ENCODE results near the gene CLOCK. TPM values are rescaled to one million over a fixed set of nuclear protein-coding genes. Genes with fewer than 3 reads are reported as not detected.
A peak's percentile ranks its signal among the peaks of the same experiment; 100 is the strongest.

The CLOCK gene
- total and polyA plus RNA-seq, 2 of the 13 experiments (the other 11 are each of a cell fraction or from before 2014, with no cell fraction given), result 8.8 to 13.5 TPM

DNA sequence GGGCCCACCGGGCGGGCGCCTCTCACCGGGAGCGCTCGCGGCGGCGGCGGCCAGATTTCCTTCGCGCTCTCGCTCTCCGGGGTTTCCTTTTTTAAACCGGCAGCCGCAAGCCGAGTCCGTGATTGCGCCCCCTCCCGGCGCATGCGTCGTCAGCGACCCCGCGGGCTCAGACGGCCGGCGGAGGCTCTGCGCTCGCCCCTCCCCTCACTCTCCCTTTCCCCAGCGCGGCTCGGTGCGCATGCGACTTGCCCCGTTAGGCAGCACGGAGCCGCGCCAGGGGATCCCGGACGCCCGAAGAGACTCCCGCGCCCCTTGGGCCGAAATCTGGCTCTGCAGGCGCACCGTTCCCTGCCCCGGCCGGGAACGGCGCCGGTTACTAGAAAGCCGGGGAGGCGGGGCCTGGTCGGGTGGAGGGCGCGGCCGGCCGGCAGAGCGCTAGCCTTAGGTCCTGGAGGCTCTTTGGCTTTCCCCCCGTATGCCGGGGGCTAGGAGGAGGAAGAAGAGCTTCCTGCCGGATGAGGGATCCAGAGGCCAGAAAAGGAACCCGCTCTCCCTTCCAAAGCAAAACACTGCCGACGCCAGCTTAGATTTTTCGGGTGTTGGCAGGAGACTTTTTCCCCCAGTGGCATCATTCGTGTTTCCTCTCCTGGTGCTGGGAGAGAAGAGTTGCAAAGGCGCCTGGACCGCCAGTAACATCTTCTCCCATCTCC, at the start of gene CLOCK (continued):
- TF ChIP-seq MEIS2 (CRISPR knock-in tag; IDR thresholded peaks at IDR 0.05) (peak; percentile 58; the same call in 1 of the 2 replicates), KAT8 (CRISPR knock-in tag; IDR thresholded peaks at IDR 0.05) (peak; percentile 50), ZNF230 (CRISPR knock-in tag; IDR thresholded peaks at IDR 0.05) (0 out of 2 replicates have a peak, but pooled peaks have one; percentile 31), NR2F6 (IDR thresholded peaks at IDR 0.05) (no peak), NR2F6 (CRISPR knock-in tag; IDR thresholded peaks at IDR 0.05) (0 out of 2 replicates have a peak, but pooled peaks have one; percentile 11), HNRNPH1 (optimal IDR thresholded peaks at IDR 0.05; ENCODE audit: low read depth, low read length) (no peak), ZNF788 (CRISPR knock-in tag; IDR thresholded peaks at IDR 0.05; ENCODE audit: borderline replicate concordance) (peak; percentile 54; the same call in 1 of the 2 replicates), KDM5B (CRISPR knock-in tag; IDR thresholded peaks at IDR 0.05; ENCODE audit: borderline replicate concordance) (peak; percentile 54; the same call in 1 of the 2 replicates), HDAC2 (CRISPR knock-in tag; IDR thresholded peaks at IDR 0.05) (peak; percentile 49; the same call in 1 of the 2 replicates), RARG (CRISPR knock-in tag; IDR thresholded peaks at IDR 0.05; ENCODE audit: low read depth) (0 out of 2 replicates have a peak, but pooled peaks have one; percentile 74), SPEN (CRISPR knock-in tag; IDR thresholded peaks at IDR 0.05; ENCODE audit: low read depth) (peak; percentile 55), DNMT1 (CRISPR knock-in tag; IDR thresholded peaks at IDR 0.05) (peak; percentile 75; the same call in 1 of the 2 replicates), ATF7-NPFF (CRISPR knock-in tag; IDR thresholded peaks at IDR 0.05; ENCODE audit: low read depth) (peak; percentile 50; the same call in 1 of the 2 replicates), FLYWCH1 (CRISPR knock-in tag; IDR thresholded peaks at IDR 0.05) (no peak), ZNF562 (CRISPR knock-in tag; IDR thresholded peaks at IDR 0.05; ENCODE audit: borderline replicate concordance) (no peak), FOSL2 (CRISPR knock-in tag; IDR thresholded peaks at IDR 0.05) (peak; percentile 17; the same call in 1 of the 2 replicates), GFI1 (CRISPR knock-in tag; IDR thresholded peaks at IDR 0.05; ENCODE audit: borderline replicate concordance) (peak; percentile 75), YY1 (IDR thresholded peaks at IDR 0.05; ENCODE audit: insufficient read depth, insufficient replicate concordance, low read depth, low read length) (peak; percentile 25), BRCA1 (CRISPR knock-in tag; IDR thresholded peaks at IDR 0.05) (0 out of 2 replicates have a peak, but pooled peaks have one; percentile 36), TSC22D2 (CRISPR knock-in tag; IDR thresholded peaks at IDR 0.05; ENCODE audit: borderline replicate concordance) (0 out of 2 replicates have a peak, but pooled peaks have one; percentile 14), ZNF329 (CRISPR knock-in tag; IDR thresholded peaks at IDR 0.05; ENCODE audit: low read depth) (no peak), ZFP37 (CRISPR knock-in tag; IDR thresholded peaks at IDR 0.05; ENCODE audit: borderline replicate concordance) (peak; percentile 18; the same call in 1 of the 2 replicates), GATAD2A (CRISPR knock-in tag; IDR thresholded peaks at IDR 0.05) (peak; percentile 9; the same call in 1 of the 2 replicates)
- TF ChIP-seq, protein P1, sequence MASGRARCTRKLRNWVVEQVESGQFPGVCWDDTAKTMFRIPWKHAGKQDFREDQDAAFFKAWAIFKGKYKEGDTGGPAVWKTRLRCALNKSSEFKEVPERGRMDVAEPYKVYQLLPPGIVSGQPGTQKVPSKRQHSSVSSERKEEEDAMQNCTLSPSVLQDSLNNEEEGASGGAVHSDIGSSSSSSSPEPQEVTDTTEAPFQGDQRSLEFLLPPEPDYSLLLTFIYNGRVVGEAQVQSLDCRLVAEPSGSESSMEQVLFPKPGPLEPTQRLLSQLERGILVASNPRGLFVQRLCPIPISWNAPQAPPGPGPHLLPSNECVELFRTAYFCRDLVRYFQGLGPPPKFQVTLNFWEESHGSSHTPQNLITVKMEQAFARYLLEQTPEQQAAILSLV (CRISPR knock-in tag; IDR thresholded peaks at IDR 0.05; ENCODE audit: borderline replicate concordance), result peak; percentile 59; the same call in 1 of the 2 replicates
- TF ChIP-seq, protein P2, sequence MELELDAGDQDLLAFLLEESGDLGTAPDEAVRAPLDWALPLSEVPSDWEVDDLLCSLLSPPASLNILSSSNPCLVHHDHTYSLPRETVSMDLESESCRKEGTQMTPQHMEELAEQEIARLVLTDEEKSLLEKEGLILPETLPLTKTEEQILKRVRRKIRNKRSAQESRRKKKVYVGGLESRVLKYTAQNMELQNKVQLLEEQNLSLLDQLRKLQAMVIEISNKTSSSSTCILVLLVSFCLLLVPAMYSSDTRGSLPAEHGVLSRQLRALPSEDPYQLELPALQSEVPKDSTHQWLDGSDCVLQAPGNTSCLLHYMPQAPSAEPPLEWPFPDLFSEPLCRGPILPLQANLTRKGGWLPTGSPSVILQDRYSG (CRISPR knock-in tag; IDR thresholded peaks at IDR 0.05), result no peak; the same call in 1 of the 2 replicates
- TF ChIP-seq, protein P3, sequence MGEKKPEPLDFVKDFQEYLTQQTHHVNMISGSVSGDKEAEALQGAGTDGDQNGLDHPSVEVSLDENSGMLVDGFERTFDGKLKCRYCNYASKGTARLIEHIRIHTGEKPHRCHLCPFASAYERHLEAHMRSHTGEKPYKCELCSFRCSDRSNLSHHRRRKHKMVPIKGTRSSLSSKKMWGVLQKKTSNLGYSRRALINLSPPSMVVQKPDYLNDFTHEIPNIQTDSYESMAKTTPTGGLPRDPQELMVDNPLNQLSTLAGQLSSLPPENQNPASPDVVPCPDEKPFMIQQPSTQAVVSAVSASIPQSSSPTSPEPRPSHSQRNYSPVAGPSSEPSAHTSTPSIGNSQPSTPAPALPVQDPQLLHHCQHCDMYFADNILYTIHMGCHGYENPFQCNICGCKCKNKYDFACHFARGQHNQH (CRISPR knock-in tag; IDR thresholded peaks at IDR 0.05), result peak; percentile 62
- TF ChIP-seq, protein P4, sequence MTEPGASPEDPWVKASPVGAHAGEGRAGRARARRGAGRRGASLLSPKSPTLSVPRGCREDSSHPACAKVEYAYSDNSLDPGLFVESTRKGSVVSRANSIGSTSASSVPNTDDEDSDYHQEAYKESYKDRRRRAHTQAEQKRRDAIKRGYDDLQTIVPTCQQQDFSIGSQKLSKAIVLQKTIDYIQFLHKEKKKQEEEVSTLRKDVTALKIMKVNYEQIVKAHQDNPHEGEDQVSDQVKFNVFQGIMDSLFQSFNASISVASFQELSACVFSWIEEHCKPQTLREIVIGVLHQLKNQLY (CRISPR knock-in tag; IDR thresholded peaks at IDR 0.05), result 0 out of 2 replicates have a peak, but pooled peaks have one; percentile 32
